HG03521 (cell line): ENCODE results near the gene EBI3.
"Not testable (repeated sequence)": the region's sequence is repeated elsewhere in the genome, so short reads cannot be mapped to it uniquely, and the experiment has no call there.

ENCODE experiments used
- ATAC-seq: cut with Tn5 transposase; IDR thresholded peaks from one replicate; pipeline ENCODE4 v1.9.1; 2021; ENCODE audit warnings: mild to moderate bottlenecking, moderate library complexity; ENCODE audit not compliant: unreplicated experiment

The EBI3 gene

DNA sequence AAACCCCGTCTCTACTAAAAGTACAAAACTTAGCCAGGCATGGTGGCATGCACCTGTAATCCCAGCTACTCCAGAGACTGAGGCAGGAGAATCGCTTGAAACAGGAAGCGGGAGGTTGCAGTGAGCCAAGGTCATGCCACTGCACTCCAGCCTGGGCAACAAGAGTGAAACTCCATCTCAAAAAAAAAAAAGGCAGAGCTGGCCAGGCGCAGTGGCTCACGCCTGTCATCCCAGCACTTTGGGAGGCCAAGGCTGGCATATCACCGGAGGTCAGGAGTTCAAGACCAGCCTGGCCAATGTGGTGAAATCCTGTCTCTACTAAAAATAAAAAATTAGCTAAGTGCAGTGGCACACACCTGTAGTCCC is 45.0 kb downstream of the EBI3 start:
- ATAC-seq, result not testable (repeated sequence)

DNA sequence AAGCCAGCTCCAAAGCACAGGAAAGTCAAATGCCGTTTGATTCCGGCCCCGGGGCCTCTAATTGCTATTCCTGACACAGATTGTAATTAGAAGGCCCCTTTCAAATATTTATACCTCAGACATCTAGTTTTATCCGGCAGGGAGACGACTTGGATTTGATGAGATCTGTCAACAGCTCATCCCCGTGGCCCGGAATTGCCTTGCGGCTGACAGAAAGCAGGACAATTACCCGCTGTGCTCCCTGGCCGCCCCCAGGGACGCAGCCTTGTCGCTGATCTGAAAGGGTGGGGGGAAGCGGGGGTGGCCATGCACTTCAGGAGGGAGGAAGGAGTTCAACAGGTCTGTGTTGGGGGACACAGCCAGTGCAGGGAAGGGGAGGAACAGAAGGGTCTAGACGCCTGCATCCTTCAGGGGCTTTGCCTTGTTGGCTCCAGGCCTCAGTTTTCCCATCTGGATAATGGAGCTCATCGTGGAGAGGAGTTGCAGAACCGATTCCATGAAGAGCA is 47.9 kb downstream of the EBI3 start:
- no peak for ATAC-seq

DNA sequence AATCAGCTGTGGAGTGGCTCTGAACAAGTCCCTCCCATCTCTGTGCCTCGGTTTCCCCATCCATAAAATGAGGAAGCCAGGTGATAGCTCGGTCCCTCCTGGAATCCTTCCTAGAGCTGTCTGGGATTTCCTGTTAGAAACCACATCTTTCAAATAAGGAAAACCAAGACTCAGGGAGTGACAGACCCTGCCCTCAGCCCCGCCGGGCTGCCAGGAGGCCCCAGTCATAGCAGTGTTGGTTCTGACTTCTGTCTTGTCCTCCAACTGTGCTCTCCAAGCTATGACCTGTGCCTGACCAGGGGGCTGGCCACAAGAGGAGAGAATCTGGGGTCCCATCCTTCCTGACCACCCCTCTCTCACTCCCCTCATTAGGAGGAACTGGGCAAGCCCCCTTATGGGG is 48.7 kb downstream of the EBI3 start:
- ATAC-seq, result no peak

DNA sequence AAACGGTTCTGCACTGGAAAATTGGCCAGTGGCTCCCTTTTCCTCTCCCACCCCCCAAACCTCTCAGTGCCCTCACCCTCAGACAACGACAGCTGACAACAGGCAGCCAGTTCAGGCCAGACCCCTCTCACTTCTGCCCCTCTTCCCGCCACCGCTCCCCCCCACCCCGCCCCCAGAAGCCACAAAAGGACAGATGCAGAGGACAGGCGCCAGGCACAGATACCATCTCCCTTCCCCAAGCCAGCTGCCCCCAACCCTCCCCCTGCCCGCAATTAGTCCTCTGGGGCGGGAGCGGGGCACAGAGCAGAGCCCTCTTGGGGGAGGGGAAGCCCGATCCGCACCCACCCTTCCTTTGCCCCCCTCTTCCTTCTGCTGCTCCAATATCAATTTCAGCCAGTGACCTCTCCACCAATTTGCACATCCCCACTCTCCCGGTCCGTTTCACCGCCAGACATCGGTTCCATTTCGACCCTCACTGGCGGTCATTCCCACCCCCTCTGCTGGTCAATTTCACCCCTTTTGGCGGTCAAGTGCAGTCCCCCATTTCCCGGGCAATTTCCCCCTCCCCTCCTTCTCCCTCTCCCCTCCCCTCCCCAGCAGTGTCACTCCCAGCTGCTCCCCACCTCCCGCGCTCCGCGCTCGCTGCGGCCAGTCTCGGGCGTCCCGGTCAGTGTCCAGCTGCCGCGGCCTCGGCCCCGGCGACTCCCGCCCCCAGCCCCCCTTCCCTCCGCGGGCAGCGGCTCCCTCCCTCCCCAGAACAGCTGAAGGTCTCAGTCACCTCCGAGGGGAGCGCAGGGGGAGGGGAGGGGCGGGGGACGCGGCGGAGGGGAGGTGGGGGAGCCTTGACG is 49.3 kb downstream of the EBI3 start, which contains the start of gene SHD:
SHD (plus strand) TSS at position 848 of the 848 bp plus-strand sequence. CDS start 798 bp downstream, outside the sequence.
- ATAC-seq, result no peak

DNA sequence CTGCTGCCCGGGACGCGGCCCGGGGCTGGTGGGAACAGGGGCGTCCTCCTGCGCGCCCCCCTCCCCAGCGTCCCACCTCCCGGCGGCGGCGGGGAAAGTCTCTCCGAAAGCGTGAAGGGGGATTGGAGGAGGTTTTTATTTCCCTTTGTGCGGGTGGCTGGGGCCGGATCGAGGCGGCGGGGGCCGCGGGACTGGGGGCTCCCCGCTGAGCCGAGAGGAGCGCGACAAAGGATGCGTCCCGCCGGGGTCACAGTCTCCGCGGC is 49.9 kb downstream of the EBI3 start:
- ATAC-seq, result no peak

DNA sequence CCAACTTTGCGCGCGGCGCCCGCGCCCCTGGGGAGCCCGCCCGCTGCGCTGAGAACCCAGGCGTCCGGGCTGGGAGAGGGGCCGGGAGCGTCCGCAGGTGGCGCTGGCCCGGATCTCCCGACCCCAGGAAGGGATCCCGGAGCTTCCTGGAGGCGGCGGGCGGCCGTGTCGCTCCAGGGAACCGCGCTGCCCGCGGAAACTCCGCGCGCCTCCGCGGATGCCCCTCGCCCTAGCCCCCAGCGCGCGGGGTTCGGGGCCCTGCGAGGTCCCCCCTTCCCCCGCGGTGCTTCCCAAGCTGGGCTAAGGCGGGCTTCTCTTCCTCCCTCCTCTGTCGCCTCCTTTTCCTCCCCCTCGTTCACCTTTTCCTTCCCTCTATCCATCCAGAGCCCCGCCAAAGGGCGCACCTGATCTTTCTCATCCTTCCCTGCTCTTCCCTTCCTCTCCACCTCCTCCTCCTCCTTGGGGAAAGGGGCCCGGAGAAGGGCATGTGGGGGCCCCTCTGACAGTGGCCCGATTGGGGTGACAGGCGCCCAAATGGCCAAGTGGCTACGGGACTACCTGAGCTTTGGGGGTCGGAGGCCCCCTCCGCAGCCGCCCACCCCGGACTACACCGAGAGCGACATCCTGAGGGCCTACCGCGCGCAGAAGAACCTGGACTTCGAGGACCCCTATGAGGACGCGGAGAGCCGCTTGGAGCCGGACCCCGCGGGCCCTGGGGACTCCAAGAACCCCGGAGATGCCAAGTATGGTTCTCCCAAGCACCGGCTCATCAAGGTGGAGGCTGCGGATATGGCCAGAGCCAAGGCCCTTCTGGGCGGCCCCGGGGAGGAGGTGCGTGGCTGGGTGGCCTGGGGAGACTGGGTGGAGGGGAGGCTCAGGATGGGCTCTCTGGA is 50.5 kb downstream of the EBI3 start:
- no peak for ATAC-seq

DNA sequence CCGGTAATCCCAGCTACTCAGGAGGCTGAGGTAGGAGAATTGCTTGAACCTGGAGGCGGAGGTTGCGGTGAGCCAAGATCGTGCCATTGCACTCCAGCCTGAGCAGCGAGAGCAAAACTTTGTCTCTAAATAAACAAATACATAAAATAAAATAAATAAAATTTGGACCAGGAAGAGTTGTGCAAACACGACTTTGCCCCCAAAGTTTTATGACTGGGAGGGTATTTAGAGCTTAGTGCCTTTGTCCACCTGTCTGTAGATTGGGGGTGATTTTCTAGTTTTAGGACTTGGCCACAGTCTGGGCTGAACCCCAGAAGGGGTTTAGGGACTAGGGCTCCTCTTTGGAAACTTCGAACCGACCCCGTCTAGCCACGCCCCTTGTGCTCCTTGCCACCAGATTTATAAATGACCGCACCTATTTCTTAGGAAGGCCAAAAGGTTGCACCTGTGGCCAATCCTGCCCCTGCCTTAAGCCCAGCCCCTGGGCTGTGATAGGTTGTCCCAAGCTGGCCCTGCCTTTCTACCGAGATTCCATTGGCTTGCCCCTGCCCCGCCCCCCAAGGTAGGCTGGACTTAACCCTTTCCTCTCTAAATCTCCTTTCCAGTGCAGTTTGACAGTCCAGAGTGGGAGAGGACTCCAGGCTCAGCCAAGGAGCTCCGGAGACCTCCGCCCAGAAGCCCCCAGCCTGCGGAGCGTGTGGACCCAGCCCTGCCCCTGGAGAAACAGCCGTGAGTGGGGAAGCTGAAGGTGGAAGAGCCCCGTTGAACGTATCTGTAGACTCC is 55.0 kb downstream of the EBI3 start:
- ATAC-seq, result no peak

DNA sequence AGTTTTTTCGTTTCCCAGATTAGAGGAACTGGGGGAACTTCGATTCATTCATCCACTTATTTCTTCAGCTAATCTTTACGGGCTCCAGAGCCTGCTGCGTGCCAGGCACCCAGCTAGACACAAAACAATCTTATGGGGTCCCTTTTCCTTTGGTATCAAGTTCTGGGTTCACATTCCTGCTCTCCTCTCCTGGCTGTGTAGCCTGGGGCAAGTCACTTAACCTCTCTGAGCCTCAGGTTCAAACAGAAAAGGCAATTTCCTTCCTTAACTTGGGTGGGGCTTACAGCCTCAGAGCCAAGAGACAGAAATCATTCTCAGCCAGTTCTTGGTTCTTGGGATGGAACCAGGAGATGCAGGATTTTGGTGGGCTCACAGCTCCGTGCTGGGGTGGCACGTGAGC is 55.7 kb downstream of the EBI3 start:
- ATAC-seq, result no peak

DNA sequence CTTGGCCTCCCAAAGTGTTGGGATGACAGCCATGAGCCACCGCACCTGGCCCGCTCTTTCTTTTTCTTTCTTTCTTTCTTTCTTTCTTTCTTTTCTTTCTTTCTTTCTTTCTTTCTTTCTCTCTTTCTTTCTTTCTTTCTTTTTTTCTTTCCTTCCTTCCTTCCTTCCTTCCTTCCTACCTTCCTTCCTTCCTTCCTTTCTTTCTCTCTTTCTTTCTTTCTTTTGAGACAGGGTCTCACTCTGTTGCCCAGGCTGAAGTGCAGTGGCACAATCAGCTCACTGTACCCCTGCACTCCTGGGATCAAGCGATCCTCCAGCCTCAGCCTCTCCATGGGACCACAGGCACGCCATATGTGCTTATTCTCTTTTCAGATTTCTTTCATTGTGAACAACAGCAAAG is 56.8 kb downstream of the EBI3 start:
- not testable (repeated sequence) for ATAC-seq
